ENCODE data around the gene NRIP1.

GRCh38 chr21:14961502-14961901 lies 103.3 kb downstream of the NRIP1 start:
- TF ChIP-seq CTCF (conservative IDR thresholded peaks at IDR 0.05 in 1 of 2, IDR thresholded peaks at IDR 0.05 in 1 of 2; ENCODE audit: extremely low read depth in 1 of 2, insufficient read depth in 1 of 2, low read depth in 1 of 2, low read length in 2 of 2) (no peak), EZH2 (IDR thresholded peaks at IDR 0.05; ENCODE audit: borderline replicate concordance, low read length) (no peak)
